Liver (tissue), 9 donors: ENCODE data around the gene ARHGAP19. TPM values are rescaled to one million over a fixed set of nuclear protein-coding genes. Genes with fewer than 3 reads are reported as not detected.

Experiments used
- DNase-seq: peaks from one replicate; pipeline ENCODE4 v3.0.0-alpha.2; 2017; ENCODE audit warnings: low spot score
- H3K27ac ChIP-seq, 2 donors: one replicate each; pipeline ENCODE4 v1.7.0; 2013; ENCODE audit warnings: inconsistent platforms in 2 of 2, low read length in 2 of 2, control low read depth in 1 of 2, low read depth in 1 of 2, mild to moderate bottlenecking in 1 of 2
- H3K27me3 ChIP-seq, 4 donors: one replicate each; pipeline versions ENCODE4 v1.6.1 to v1.7.0; 2013; ENCODE audit warnings: low read length in 3 of 4, inconsistent platforms in 1 of 4, mild to moderate bottlenecking in 1 of 4, moderate library complexity in 1 of 4; ENCODE audit not compliant: control insufficient read depth in 4 of 4, insufficient read depth in 4 of 4
- H3K36me3 ChIP-seq, 4 donors: one replicate each; pipeline versions ENCODE4 v1.6.1 to v1.7.0; 2013; ENCODE audit warnings: low read length in 3 of 4, mild to moderate bottlenecking in 3 of 4, low read depth in 1 of 4, moderate library complexity in 1 of 4; ENCODE audit not compliant: control insufficient read depth in 4 of 4, insufficient read depth in 3 of 4
- H3K4me1 ChIP-seq, 4 donors: one replicate each; pipeline versions ENCODE4 v1.6.1 to v1.7.0; 2013; ENCODE audit warnings: low read length in 3 of 4, mild to moderate bottlenecking in 3 of 4, moderate library complexity in 1 of 4; ENCODE audit not compliant: control insufficient read depth in 4 of 4, insufficient read depth in 4 of 4
- H3K4me3 ChIP-seq, 3 donors: one replicate each; pipeline versions ENCODE4 v1.6.1 to v1.7.0; 2013; ENCODE audit warnings: low read length in 3 of 3, control low read depth in 1 of 3, low read depth in 1 of 3, mild to moderate bottlenecking in 1 of 3
- H3K9ac ChIP-seq, 2 donors: one replicate each; pipeline ENCODE4 v1.7.0; 2013; ENCODE audit warnings: low read length in 2 of 2, mild to moderate bottlenecking in 2 of 2, moderate library complexity in 2 of 2, control low read depth in 1 of 2, low read depth in 1 of 2
- H3K9me3 ChIP-seq, 4 donors: one replicate each; pipeline versions ENCODE4 v1.6.1 to v1.7.0; 2013; ENCODE audit warnings: low read length in 3 of 4; ENCODE audit not compliant: control insufficient read depth in 4 of 4
- EGR1 ChIP-seq, 2 donors: IDR thresholded peaks; 2 replicates each; pipeline ENCODE4 v1.6.1; 2016 to 2018; ENCODE audit warnings: antibody characterized with exemption in 2 of 2, low read depth in 2 of 2
- FOXA1 ChIP-seq: IDR thresholded peaks from 2 replicates; pipeline ENCODE4 v1.6.1; 2016; ENCODE audit warnings: antibody characterized with exemption
- FOXA2 ChIP-seq: IDR thresholded peaks from 2 replicates; pipeline ENCODE4 v1.6.1; 2016; ENCODE audit warnings: antibody characterized with exemption
- GABPA ChIP-seq, 2 donors: IDR thresholded peaks in 1 of 2; conservative IDR thresholded peaks in 1 of 2; 2 replicates each; pipeline ENCODE4 v1.6.1; 2016; ENCODE audit warnings: antibody characterized with exemption in 2 of 2, mild to moderate bottlenecking in 1 of 2, moderate library complexity in 1 of 2
- HNF4A ChIP-seq, 2 donors: conservative IDR thresholded peaks; 2 replicates each; pipeline ENCODE4 v1.6.1; 2016; ENCODE audit warnings: antibody characterized with exemption in 2 of 2, mild to moderate bottlenecking in 2 of 2
- HNF4G ChIP-seq: IDR thresholded peaks from 2 replicates; pipeline ENCODE4 v1.6.1; 2016; ENCODE audit warnings: antibody characterized with exemption
- JUND ChIP-seq, 2 donors: IDR thresholded peaks; 2 replicates each; pipeline ENCODE4 v1.6.1; 2016; ENCODE audit warnings: antibody characterized with exemption in 2 of 2
- NR2F2 ChIP-seq: IDR thresholded peaks from 2 replicates; pipeline ENCODE4 v1.6.1; 2016; ENCODE audit warnings: antibody characterized with exemption
- RAD21 ChIP-seq, 2 donors: IDR thresholded peaks; 2 replicates each; pipeline ENCODE4 v1.6.1; 2016; ENCODE audit warnings: antibody characterized with exemption in 2 of 2, mild to moderate bottlenecking in 2 of 2
- RXRA ChIP-seq, 2 donors: IDR thresholded peaks; 2 replicates each; pipeline ENCODE4 v1.6.1; 2017 to 2018; ENCODE audit warnings: antibody characterized with exemption in 2 of 2, mild to moderate bottlenecking in 1 of 2
- SP1 ChIP-seq: IDR thresholded peaks from 2 replicates; pipeline ENCODE4 v1.6.1; 2018; ENCODE audit warnings: antibody characterized with exemption, mild to moderate bottlenecking
- TAF1 ChIP-seq: conservative IDR thresholded peaks from 2 replicates; pipeline ENCODE4 v1.6.1; 2016; ENCODE audit warnings: antibody characterized with exemption, mild to moderate bottlenecking
- YY1 ChIP-seq: IDR thresholded peaks from 2 replicates; pipeline ENCODE4 v1.6.1; 2016; ENCODE audit warnings: antibody characterized with exemption, mild to moderate bottlenecking
- WGBS: extraction: QIAGEN DNeasy Blood & Tissue Kit; methylation state at CpG from one replicate; pipeline ENCODE4 v1.1.7; 2013; 5-methylcytosine and 5-hydroxymethylcytosine counted together
- polyA plus RNA-seq, 2 donors: library from polyadenylated mRNA; stranded (reverse) in 1 of 2; unstranded in 1 of 2; fragments of 200-250 nt in 1 of 2; fragments of >200 nt in 1 of 2; fragmentation: Nextera tagmentation in 1 of 2; extraction: Ambion mirVana in 1 of 2; gene quantifications; one replicate each; pipeline versions ENCODE4 v1.2.1 to v1.2.3, GENCODE V29; 2013 to 2015
- total RNA-seq, 2 donors: library from RNA; depleted of rRNA; stranded (reverse); fragments of >200 nt; gene quantifications; one replicate each; pipeline ENCODE4 v1.2.3, GENCODE V29; 2014
- TF ChIP-seq, protein P1 (sequence below): IDR thresholded peaks from 2 replicates; pipeline ENCODE4 v1.6.1; 2016; ENCODE audit warnings: antibody characterized with exemption
- TF ChIP-seq, protein P2 (sequence below): IDR thresholded peaks from 2 replicates; pipeline ENCODE4 v1.6.1; 2016; ENCODE audit warnings: antibody characterized with exemption
- TF ChIP-seq, protein P3 (sequence below): fragments of 150-350 bp; IDR thresholded peaks from 2 replicates; pipeline ENCODE4 v1.5.1; 2017; ENCODE audit warnings: improper control_type of control experiment, low read depth, low read length; ENCODE audit not compliant: missing input control
- donor health status: healthy.
- donor health status: healthy.
- donor health status: healthy.
- donor health status: healthy.
- donor health status: healthy.

The ARHGAP19 gene
- total and polyA plus RNA-seq, 4 donors, result 1.6 to 23.4 (median 3.6) TPM

DNA sequence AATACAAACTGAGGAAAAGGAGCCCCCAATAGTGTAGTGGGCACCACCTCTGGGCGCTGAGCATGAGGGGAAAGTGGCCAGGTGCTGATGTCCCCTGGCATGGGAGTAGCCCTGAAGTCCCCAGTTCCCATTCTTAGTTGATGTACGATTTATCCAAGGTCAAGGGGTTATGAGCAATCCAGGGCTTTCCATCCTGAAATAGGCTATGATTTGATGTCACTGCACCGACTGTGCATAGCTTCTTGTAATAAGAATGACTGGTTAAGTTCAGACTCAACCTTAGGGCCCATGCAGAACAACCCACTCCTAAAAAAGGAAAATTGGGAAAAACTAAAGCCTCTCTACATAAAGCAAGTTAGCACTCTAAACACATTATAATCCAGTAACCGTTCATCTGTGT, 31.1 kb upstream of the ARHGAP19 start:
- WGBS, result 59% methylated on average over 4 of the region's 4 CpGs
- peak overlapping the region; percentile 23 to 32 for H3K27ac ChIP-seq
- no peak for TF ChIP-seq JUND (IDR thresholded peaks at IDR 0.05)
- no peak for TF ChIP-seq RXRA (IDR thresholded peaks at IDR 0.05)
- no peak for TF ChIP-seq TAF1
- TF ChIP-seq, protein P1, sequence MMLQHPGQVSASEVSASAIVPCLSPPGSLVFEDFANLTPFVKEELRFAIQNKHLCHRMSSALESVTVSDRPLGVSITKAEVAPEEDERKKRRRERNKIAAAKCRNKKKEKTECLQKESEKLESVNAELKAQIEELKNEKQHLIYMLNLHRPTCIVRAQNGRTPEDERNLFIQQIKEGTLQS, result no peak
- TF ChIP-seq, protein P2, sequence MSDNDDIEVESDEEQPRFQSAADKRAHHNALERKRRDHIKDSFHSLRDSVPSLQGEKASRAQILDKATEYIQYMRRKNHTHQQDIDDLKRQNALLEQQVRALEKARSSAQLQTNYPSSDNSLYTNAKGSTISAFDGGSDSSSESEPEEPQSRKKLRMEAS, result no peak
- TF ChIP-seq EGR1 (IDR thresholded peaks at IDR 0.05; ENCODE audit: low read depth in 2 of 2), result no peak

DNA sequence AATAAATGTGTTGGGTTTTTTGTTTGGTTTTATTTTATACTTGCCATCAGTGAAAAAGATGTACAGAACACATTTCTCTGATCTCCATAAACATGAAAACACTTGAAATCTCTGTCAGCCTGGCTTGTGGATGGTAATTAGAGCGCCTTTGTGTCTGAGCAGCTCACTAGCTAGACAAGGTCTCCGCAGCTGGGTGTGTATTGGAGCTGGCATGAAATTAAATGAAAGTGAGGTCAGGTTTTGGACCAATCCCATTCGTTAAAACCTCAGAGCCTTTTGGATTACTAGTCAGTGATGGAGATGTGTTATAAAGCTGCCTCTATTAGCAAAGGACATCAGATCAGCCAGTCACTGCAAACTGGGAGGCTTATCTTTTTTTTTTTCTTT, 29.4 kb upstream of the ARHGAP19 start:
- H3K9ac ChIP-seq, result peak overlapping the region in 1 of 2 donors; percentile 85
- H3K9me3 ChIP-seq, result no peaks in the 10 kb centered on the region
- 41% methylated on average over 3 of the region's 3 CpGs for WGBS
- DNase-seq, result no peak
- no peaks in the 10 kb centered on the region for H3K27me3 ChIP-seq
- peaks cover 0 to 39% (median 19%) of the 10 kb centered on the region in 4 donors for H3K4me1 ChIP-seq
- peak overlapping the region; percentile 98 to 100 for H3K27ac ChIP-seq
- no peaks in the 10 kb centered on the region for H3K36me3 ChIP-seq
- TF ChIP-seq GABPA (IDR thresholded peaks at IDR 0.05 in 1 of 2, conservative IDR thresholded peaks at IDR 0.05 in 1 of 2) (no peak), FOXA1 (no peak), NR2F2 (no peak), HNF4A (conservative IDR thresholded peaks at IDR 0.05) (no peak), RXRA (IDR thresholded peaks at IDR 0.05) (no peak), SP1 (no peak), EGR1 (IDR thresholded peaks at IDR 0.05; ENCODE audit: low read depth in 2 of 2) (no peak), FOXA2 (no peak), YY1 (no peak), RAD21 (IDR thresholded peaks at IDR 0.05) (no peak), JUND (IDR thresholded peaks at IDR 0.05) (no peak)
- H3K4me3 ChIP-seq, result no peak overlapping the region

More for the DNA sequence above, 31.1 kb upstream of the ARHGAP19 start:
- Histone ChIP-seq H3K27me3 (no peaks in the 10 kb centered on the region), H3K4me3 (no peak overlapping the region), H3K9ac (no peak overlapping the region), H3K4me1 (peaks cover 7 to 54% (median 33%) of the 10 kb centered on the region in 4 donors), H3K36me3 (no peaks in the 10 kb centered on the region), H3K9me3 (no peaks in the 10 kb centered on the region)
- no peak for DNase-seq

DNA sequence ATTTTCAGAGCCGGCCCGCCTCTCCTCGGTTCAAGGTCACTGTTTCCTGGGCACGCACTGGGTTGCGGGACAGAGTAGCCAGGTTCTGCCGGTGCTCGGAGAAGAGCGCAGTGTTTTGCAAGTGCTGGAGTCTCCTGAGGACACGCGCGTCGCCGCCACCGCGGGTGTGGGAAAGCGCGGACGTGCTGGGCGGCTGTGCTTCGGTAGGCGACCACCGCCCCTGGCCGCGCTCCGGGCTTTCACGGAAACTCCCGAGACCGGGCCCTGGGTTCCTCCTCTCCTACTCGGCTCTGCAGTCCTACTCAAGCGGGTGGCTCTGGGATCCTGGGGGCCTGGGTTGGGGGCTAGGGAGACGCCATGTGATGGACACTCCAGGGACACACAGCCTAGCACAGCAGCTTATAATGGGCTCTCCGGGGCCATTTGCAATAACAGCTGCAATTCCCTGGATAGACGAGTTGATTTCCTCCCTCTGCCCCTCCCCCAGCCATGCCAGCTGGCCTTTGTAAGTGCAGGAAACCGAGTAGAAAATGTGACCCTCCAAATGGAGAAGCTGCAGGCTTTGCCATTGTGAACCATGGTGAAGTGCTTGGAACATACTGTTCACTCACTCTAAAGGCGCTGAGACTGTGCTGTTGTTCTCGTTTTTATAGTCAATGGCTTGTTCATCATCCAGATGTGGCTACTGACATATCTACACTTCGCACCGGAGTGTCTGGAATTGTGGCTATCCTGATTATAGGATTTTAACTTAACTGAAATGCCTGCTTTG, 28.8 kb upstream of the ARHGAP19 start:
- Histone ChIP-seq H3K27me3 (no peaks in the 10 kb centered on the region), H3K4me3 (peak overlapping the region; percentile 52 to 90 (median 71)), H3K36me3 (no peaks in the 10 kb centered on the region), H3K9me3 (no peaks in the 10 kb centered on the region), H3K27ac (peak overlapping the region; percentile 98 to 100), H3K9ac (peak overlapping the region; percentile 85 to 94), H3K4me1 (peaks cover 0 to 34% (median 16%) of the 10 kb centered on the region in 4 donors)
- TF ChIP-seq EGR1 (IDR thresholded peaks at IDR 0.05; ENCODE audit: low read depth in 2 of 2), result peak in 1 of 2 donors; percentile 1
- TF ChIP-seq NR2F2, result no peak
- no peak for TF ChIP-seq FOXA2
- TF ChIP-seq RXRA (IDR thresholded peaks at IDR 0.05), result peak; percentile 69 to 70
- peak; percentile 21 for TF ChIP-seq HNF4G
- TF ChIP-seq, protein P3, sequence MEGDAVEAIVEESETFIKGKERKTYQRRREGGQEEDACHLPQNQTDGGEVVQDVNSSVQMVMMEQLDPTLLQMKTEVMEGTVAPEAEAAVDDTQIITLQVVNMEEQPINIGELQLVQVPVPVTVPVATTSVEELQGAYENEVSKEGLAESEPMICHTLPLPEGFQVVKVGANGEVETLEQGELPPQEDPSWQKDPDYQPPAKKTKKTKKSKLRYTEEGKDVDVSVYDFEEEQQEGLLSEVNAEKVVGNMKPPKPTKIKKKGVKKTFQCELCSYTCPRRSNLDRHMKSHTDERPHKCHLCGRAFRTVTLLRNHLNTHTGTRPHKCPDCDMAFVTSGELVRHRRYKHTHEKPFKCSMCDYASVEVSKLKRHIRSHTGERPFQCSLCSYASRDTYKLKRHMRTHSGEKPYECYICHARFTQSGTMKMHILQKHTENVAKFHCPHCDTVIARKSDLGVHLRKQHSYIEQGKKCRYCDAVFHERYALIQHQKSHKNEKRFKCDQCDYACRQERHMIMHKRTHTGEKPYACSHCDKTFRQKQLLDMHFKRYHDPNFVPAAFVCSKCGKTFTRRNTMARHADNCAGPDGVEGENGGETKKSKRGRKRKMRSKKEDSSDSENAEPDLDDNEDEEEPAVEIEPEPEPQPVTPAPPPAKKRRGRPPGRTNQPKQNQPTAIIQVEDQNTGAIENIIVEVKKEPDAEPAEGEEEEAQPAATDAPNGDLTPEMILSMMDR, result no peak
- TF ChIP-seq, protein P1, result no peak
- no peak for TF ChIP-seq GABPA (IDR thresholded peaks at IDR 0.05 in 1 of 2, conservative IDR thresholded peaks at IDR 0.05 in 1 of 2)
- TF ChIP-seq YY1, result peak; percentile 70
- TF ChIP-seq HNF4A (conservative IDR thresholded peaks at IDR 0.05), result peak; percentile 59 to 61
- WGBS, result 12% methylated on average over 38 of the region's 38 CpGs
- DNase-seq, result no peak
